Stimulated activated CD4-positive, alpha-beta T cell treated with anti-CD3 and anti-CD28 coated beads, Interleukin-15, amount 100 ng/mL, for 1 hour (primary cell): ENCODE measurements around the gene NAA40.

ENCODE experiments used
- DNase-seq, 2 donors: peaks; one replicate each; pipeline ENCODE4 v3.0.0-alpha.2; 2020; ENCODE audit warnings: low read depth in 1 of 2, low spot score in 1 of 2

The NAA40 gene

DNA sequence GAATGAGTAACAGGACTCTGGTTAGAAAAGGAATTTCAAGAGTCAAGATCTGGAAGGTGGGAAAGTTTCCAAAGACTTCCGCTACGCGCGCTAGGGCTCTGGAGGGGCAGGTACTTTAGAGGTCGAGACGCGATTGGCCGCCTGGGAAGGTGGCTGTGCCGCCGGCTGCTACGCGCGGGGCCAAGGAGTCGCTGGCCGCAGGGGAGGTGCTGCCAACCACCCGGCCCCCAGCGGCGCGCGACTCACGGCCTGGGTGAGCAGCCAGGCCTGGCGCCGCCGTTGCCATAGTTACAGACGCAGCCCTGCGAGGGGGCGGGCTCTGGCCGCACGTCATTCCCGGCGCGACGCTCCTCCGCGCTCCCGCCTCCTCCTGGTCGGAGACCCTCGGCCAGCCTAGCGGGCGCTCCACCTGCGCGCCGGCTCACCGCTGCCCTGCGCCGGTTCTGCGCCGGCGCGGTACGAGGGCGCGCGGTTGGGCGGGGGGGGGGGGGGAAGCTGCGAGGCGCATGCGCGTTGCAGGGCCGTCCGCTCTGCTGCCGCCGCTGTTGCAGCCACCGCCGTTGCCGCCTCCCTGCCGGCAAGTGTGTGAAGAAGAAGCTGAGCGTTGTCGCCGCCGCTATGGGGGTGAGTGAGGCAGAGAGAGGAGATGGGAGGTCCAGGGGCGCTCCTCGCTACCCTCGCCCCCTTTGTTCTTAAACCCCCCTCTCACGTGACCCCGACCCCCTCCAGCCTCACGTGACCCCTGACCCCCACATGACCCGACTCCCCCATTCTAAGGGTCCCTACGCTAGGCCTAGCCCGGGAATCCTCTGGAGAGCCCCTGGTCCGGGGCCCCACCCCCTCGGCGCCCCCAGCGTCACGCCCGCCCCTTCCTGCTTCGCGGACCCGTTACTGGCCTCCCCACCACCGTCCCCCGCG is at the start of gene NAA40:
Gene NAA40 (plus strand): TSS at position 524 of the 918 bp plus-strand sequence. CDS start 95 bp downstream, at position 619.
- peak; percentile 78 to 83 for DNase-seq

DNA sequence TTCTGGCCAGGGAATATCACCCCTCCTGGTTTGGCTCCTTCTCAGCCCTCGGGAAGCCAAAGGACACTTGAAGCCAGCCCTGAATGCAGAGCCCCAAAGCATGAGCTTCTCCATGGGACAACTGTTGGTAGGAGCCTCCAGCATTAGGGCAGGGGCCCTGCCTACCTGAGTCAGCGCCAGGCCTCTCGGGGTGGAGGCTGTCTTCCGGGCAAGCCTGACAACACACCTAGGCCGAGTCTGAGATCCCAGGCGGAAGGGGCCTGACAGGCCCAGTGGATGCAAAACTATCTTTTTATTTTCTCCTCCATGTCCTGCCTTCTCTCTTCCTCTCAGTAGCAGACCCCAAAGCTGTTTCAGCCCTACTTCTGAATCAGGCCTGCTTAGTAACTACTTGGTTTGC is 49.5 kb upstream of the NAA40 start:
- DNase-seq, result no peak

DNA sequence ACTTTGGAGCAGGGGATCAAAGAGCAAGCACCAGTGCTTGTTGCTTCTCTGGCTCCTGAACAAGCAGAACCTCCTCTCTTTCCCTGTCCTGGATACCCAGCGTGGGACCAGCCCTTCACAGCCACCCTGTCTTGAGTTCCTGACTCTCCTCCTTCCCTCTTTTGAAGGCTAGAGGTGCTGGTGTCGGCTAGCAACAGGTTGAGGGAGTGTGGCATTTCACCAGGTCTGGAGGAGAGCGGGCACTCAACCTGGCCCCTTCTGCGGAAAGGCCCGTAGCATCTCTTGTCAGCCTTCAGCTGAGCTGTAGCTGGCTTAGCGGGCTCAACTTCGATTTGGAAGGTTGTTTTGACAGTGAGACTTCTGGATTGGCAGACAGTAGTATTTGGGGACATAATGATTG is 48.4 kb upstream of the NAA40 start:
- no peak for DNase-seq

DNA sequence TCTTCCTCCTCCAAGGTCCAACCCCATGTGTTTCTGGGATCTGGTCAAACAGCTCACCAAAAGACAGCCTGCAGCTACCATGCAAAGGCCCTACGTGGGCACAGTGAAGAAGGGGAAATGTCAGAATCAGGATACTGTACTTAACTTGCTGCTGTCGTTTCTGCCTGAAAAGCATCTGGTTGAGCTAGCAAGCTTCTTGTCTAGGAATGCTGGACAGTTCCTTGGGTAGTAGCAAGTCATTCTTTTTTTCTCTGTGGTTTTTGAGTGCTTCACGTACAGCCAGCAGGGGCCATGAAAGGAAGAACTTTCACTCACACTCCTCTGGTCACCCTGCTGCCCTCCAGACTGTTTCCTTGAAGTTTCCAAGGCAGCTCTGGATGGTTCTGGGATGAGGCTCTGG is 46.6 kb upstream of the NAA40 start:
- no peak for DNase-seq

DNA sequence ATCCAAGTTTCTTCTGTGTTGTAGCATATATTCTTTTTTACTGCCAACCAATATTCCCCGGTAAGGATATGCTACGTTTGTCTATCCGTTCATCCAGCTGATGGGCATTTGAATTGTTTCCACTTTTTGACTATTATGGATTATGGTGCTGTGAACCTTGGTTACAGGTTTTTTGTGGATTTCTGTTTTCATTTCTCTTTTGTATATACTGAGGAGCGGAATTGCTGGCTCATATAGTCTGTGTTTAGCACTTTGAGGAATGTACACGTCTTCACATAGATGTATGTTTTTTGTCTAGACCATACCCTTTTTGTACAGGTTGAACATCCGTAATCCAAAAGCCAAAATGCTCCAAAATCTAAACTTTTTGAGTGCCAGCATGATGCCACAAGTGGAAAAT is 45.4 kb upstream of the NAA40 start:
- no peak for DNase-seq

DNA sequence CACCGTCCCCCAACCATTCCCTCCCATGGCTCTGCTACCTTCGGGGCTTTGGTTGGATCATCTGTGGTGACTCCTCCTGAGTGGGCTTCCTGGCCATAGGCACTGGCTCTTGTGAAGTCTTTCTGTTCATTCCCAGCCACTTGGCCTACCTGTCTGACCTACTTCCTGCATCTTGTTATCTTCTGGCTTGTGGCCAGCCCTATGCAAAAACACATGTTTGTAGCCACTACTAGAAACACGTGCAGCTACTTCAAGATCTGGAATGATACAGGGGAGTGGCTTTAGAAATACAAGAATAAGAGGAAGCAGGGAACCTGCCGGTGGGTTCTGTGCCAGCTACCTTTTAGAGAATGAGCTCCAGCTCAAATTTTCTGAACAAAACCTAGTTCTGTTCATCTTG is 42.7 kb upstream of the NAA40 start:
- no peak for DNase-seq

DNA sequence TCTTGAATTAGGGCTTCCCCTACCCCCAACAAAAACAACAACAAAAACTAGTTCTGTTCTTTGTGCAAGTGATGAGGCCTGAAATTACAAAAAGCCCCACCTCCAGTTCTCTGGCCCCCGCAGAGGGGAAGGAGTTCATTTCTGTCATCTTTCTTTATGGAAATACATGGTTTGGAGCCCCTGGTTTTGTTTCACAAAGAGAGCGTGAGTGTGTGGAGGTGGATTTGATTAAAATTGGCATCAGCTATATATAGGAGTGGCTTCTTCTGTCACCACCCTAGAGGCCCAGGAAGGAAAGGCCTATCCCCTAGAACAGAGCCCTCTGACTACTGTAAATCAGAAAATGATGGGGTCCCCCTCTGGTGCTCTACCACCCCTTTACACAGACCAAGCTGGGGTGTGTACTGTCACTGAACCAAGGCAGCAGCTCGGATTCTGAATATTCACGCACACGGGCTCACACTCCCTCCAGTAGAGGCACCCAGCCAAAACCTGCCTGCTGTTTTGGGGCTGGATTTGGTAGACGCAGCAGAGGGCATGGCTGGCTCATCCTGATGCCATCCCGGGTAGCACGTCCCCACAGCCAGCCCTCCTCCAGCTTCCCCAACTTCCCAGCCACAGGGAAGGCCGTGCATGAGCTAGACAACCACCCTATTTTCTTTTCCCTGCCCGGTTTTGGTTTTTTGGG is 41.2 kb upstream of the NAA40 start:
- DNase-seq, result no peak

DNA sequence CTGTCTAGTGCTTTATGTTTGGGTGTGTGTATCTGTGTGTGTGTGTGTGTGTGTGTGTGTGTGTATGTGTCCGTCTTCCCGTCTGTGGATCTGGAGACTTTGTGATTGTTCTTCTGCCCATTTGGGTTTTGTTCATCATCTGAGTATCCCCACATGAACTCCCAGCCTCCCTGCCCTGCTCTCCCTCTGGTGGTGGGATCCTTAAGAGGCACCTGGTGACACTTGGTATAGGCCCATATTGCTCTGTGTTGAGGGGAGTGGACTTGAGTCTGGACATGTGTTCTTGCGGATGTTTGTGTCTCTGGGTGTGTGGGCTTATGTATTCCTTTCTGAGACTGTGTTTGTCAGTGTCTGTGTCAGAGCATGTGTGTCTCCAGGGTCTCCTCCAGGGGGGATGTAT is 37.1 kb upstream of the NAA40 start:
- DNase-seq, result no peak

DNA sequence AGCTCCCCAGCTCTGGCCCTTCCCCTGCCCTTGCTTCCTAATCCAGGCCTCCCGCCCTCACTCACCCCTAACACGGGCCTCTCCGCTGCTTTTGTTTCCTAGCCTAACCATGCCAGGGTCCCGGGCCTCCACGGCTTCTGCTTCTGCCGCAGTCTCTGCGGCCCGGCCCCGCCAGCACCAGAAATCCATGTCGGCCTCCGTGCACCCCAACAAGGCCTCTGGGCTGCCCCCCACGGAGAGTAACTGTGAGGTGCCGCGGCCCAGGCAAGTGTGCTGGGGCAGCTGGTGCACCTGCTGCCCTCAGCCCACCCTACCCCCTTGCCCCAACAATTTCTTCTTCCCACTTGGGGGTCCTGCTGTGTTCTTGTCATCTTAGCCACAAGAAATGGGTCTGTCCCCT is 34.9 kb upstream of the NAA40 start:
- no peak for DNase-seq

DNA sequence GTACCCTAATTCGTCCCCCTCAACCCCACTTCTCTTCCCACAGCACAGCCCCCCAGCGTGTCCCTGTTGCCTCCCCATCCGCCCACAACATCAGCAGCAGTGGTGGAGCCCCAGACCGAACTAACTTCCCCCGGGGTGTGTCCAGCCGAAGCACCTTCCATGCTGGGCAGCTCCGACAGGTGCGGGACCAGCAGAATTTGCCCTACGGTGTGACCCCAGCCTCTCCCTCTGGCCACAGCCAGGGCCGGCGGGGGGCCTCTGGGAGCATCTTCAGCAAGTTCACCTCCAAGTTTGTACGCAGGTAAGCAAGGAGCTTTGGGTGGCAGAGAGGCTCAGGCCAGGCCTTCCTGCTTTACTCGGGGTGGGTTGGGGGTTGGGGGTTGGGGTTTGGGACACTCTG is 34.1 kb upstream of the NAA40 start:
- no peak for DNase-seq

DNA sequence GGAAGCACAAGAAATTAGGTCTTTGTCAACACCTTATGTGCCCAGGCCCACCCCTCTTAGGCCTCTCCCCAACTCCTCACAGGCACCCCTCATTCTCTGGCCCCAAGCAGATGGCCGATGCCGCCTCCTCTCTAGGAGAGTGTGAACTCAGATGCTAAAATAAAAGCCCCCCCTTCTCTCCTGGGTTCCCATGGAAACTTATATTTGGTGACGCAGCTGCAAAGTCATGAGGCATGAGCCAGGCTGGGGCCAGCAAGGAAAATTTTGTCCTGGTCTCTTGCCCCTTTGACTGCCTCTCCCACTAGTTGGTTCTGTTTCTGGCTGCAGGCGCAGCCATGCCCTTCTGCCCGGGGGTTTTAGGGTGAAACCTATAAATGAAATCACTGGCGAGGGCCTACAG is 33.6 kb upstream of the NAA40 start:
- DNase-seq, result no peak

DNA sequence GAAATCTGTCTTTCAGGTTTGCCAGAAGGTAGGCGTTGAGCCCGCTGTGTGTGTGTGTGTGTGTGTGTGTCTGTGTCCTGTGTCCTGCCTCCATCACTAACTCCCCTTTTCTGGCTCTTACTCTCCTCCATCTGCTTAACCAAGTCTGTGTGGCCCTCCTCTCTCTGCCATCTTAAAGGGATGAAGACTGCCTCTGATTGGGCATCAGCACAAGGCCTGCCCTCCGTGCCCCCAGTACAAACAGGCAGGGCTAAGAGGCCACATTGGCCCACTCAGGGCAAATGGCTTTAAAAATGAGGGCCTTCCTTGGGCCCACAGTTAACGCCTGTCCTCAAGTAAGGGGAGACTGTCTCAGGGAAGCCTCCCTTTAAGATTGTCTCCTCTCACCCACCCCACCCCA is 32.7 kb upstream of the NAA40 start:
- DNase-seq, result no peak

DNA sequence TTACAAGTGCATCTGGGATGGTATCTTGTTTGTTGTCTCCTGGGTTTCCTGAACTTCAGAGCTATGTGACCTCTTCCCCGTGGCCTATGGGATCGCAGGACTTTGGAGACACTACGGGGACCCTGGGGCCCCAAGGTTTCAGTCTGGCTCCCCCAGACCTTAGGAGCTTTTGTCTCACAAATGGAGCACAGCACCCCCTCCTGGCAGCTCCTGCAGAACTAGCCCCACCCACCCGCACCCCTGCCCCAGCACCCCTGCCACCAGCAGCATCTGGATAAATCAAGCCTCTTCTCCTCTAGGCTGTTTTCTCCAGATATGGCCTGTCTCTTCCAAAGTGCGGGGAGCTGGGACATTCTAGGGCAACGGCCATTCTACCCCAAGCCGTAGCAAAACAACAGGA is 32.2 kb upstream of the NAA40 start:
- peak; percentile 25 to 51 for DNase-seq

DNA sequence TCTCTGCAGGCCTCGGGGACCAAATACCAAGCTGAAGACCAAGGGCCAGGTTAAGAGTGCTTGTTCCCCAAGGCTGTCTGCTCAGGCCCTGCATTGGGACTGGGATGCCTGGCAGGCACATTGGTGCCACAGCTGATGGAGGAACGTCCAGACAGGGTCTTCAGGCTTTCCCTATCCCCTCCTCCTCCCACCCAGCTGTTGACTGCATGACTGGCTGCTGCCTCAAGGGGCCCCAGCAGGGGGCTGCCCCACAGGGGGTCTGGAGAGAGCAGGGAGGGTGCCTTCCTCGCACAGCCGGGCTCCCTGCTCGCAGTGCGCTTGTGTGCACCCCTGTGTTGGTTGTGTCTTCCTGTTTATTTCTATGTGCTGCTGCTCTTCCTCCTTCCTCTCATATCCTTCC is 31.7 kb upstream of the NAA40 start:
- no peak for DNase-seq

DNA sequence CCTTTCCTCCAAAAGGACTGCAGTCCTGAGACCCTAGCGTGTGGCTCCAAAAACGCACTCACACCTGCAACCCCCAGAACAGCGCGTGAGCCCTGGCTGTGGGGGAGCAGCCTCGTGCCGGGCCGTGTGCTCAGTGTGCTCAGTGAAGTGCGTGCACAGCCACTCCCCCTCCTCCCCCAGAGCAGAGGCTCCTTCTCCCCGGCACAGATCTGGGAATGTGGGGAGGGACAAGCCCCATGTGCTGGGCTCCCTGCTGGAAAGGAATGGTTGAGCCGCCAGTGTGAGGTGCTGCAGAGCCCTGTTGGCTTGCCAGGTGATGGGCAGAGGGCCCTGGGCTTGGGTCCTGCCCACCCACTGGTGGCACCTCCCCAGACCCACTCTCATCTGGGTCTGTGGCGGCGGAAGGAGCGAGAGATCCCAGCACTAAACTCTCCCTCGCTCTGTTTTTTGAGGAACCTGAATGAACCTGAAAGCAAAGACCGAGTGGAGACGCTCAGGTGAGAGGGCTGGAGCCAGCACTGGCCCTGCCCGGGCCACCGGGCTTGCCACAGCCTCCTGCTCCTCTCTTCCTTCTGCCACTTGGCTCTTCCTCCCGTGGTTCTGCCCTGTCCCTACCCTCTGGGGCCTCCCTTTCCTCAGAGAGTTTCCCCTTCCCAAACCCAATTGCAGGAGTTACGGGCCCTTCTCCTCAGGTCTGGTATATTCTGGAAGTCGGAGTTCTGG is 30.8 kb upstream of the NAA40 start:
- no peak for DNase-seq

DNA sequence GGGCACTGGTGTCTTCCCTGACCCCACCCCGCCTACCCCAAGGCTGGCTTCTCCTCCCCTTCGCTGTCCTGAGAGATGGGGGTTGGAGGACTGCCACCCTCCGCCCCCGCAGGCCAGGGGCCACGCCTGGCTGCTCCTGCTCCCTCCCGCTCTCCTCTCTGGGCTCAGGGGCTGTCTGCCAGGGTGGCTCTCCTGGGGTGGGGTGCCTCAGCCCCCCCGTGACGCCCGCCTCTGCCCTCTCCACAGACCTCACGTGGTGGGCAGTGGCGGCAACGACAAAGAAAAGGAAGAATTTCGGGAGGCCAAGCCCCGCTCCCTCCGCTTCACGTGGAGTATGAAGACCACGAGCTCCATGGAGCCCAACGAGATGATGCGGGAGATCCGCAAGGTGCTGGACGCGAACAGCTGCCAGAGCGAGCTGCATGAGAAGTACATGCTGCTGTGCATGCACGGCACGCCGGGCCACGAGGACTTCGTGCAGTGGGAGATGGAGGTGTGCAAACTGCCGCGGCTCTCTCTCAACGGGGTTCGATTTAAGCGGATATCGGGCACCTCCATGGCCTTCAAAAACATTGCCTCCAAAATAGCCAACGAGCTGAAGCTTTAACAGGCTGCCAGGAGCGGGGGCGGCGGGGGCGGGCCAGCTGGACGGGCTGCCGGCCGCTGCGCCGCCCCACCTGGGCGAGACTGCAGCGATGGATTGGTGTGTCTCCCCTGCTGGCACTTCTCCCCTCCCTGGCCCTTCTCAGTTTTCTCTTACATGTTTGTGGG is 30.0 kb upstream of the NAA40 start:
- DNase-seq, result no peak

DNA sequence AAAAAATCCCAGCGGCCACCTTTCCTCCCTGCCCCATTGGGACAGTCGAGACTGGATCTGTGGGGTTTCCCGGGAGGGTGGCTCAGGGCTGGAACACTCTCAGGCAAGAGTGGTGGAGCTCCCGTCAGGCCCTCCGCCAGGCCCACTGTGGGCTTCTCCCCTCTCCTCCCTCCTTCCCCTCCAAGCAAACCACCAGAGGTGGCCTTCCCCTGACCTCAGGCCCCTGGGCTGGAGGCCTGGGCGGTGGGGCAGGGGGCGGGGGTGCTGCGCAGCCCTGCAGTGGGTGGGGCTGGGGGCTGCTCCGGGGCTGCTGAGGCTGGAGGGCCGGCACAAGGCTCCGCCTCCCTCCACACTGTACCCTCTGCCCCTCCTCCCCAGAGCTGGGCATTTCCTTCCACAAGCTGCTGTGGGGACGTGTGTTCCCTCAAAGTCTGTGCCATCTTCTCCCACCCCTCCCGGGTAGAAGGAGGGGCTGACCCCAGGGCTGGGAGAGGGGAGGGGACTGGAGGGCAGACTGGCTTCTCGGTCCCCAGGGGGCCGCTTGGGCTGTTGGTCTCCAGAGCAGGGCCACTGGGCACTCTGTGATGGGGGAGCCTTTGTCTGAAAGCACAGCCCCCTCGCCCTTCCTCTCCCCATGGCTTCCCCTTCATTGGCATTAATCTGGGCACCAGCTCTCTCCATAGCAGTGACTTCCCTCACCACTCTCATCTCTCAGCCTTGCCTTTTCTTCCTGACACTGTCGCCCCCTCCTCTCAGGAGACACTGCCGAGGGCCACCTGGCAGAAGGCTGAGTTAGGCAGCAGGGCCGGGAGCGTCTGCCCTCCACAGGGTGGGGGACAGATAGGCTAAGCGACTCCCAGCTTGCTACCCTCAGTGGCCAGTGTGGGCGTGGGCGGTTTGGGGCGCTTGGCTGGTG is 29.0 kb upstream of the NAA40 start:
- no peak for DNase-seq

DNA sequence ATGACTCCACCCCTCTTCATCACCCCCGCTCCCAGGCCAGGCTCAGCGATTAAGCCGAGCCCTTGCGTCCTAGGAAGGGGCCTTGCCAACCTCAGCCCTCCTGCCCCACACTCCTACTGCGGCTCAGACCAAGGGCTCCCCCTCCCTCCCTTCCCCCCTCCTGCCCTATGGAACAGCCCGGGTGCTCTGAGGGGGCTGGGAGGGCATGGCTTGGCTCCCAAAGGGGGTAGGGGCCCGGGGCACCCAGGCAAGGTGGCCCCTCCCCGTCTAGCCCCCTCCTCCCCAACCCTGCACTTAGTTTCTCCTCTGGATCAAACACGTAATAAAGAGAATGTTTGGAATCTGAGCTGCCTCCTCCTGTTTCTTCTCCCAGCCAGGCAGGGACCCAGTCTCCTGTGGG is 28.1 kb upstream of the NAA40 start:
- DNase-seq, result no peak

DNA sequence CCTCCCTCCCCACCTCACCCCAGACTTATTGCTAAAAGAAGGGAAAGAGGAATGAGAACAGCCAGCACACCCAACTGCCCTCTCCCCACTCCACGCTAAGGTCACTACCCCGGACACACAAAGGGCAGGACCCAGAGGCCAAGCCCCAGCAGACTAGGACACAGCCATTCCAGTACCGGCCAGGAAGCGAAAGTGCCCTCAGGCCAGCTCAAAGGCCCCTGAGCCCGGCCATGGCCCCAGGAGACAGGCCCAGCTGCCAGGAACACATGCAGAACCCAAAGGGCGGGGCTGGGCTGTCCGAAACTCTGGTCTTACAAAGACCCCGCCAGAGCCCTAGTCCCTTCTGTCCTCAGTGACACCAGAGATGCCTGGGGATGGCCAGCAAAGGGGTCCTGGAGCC is 27.4 kb upstream of the NAA40 start:
- DNase-seq, result no peak

DNA sequence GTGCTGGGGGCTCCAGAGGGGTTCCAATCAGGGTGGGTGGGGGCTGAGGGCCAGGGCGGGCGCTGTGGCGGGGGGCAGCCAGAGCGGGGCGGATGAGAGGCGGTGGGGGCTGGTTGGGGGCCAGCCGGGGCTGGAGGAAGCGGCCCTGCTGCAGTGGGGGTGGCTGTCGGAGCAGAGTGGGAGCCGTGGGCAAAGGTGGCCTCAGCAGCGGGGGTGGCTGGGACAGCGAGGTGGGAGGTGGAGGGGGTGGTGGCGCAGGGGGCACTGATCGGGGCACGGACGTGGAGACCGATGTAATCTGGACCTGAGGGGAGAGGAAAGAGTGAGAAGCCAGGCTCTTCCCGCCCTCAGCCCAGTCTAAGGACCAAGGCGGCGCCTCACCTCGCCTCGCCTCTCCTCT is 26.9 kb upstream of the NAA40 start:
- DNase-seq, result no peak
